Stomach (tissue), 4 donors: ENCODE measurements around the gene CYS1.

ENCODE experiments used
- EP300 ChIP-seq: sonication (generic); formaldehyde crosslinking; IDR thresholded peaks from one replicate; pipeline ENCODE4 v1.6.1; 2017; ENCODE audit warnings: antibody characterized with exemption
- TF ChIP-seq, protein P1 (sequence below), 7 experiments: fragments of 450-650 bp in 4 of 7; fragments of 200-600 bp in 3 of 7; sonication (generic) in 3 of 7; IDR thresholded peaks; one replicate each; pipeline ENCODE4 v1.5.1; 2016 to 2019; ENCODE audit warnings: antibody characterized with exemption in 7 of 7, control low read depth in 2 of 7, mild to moderate bottlenecking in 1 of 7

DNA sequence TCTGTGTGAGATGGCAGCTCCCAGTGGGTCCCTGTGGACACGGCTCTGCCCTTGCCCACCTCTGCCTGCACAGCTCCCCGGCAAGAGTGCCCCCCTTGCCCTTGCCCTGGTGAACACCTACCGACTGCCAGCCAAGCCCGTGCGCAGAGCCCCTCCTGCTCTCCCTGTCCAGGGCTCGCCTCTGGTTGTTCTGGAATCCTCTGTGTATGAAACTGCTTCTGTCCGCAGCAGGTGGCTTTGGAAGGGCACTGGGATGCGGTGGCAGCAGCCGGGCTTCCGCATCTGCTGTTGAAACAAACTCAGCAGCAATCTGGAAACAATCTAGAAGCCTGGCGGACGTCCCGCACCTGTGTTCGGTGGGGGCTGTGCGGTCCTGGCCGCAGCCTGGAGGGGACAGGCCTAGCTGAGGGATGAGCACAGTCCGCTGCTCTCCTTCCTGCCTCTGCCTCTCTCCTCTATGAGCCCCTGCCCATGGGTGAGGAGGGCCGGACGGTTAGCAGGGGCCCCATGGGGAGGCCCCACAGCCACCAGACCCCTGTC, 70.9 kb downstream of the CYS1 start:
- no peak for TF ChIP-seq EP300
- TF ChIP-seq, protein P1, sequence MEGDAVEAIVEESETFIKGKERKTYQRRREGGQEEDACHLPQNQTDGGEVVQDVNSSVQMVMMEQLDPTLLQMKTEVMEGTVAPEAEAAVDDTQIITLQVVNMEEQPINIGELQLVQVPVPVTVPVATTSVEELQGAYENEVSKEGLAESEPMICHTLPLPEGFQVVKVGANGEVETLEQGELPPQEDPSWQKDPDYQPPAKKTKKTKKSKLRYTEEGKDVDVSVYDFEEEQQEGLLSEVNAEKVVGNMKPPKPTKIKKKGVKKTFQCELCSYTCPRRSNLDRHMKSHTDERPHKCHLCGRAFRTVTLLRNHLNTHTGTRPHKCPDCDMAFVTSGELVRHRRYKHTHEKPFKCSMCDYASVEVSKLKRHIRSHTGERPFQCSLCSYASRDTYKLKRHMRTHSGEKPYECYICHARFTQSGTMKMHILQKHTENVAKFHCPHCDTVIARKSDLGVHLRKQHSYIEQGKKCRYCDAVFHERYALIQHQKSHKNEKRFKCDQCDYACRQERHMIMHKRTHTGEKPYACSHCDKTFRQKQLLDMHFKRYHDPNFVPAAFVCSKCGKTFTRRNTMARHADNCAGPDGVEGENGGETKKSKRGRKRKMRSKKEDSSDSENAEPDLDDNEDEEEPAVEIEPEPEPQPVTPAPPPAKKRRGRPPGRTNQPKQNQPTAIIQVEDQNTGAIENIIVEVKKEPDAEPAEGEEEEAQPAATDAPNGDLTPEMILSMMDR (IDR thresholded peaks at IDR 0.05) = no peak
